GM12801 (cell line): ENCODE measurements around the gene SIX3.

Experiments used
- TF ChIP-seq, protein P1 (sequence below): IDR thresholded peaks from one replicate; pipeline ENCODE4 v1.5.1; 2011; ENCODE audit warnings: control low read depth; ENCODE audit not compliant: insufficient read length; ENCODE audit errors: extremely low read depth

Gene SIX3

DNA sequence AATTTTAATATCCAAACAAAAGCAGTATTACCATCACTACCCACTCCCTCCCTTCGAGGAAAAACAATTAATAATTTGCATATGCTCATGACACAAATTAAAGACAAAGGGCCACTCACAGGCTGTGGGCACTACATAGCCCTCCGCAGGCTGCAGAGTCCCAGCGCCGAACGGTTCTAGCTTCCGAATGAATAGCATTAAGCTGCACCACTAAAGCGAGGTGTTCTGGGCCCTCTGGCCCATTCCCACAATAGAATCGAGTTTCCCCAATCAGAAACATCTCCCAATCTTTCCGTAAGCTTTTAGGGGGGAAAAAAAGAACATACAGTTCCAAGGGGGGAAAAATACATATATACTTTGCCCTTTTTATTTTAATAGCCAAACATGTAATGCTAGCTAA lies 14.5 kb upstream of the SIX3 start:
- TF ChIP-seq, protein P1, sequence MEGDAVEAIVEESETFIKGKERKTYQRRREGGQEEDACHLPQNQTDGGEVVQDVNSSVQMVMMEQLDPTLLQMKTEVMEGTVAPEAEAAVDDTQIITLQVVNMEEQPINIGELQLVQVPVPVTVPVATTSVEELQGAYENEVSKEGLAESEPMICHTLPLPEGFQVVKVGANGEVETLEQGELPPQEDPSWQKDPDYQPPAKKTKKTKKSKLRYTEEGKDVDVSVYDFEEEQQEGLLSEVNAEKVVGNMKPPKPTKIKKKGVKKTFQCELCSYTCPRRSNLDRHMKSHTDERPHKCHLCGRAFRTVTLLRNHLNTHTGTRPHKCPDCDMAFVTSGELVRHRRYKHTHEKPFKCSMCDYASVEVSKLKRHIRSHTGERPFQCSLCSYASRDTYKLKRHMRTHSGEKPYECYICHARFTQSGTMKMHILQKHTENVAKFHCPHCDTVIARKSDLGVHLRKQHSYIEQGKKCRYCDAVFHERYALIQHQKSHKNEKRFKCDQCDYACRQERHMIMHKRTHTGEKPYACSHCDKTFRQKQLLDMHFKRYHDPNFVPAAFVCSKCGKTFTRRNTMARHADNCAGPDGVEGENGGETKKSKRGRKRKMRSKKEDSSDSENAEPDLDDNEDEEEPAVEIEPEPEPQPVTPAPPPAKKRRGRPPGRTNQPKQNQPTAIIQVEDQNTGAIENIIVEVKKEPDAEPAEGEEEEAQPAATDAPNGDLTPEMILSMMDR = no peak

DNA sequence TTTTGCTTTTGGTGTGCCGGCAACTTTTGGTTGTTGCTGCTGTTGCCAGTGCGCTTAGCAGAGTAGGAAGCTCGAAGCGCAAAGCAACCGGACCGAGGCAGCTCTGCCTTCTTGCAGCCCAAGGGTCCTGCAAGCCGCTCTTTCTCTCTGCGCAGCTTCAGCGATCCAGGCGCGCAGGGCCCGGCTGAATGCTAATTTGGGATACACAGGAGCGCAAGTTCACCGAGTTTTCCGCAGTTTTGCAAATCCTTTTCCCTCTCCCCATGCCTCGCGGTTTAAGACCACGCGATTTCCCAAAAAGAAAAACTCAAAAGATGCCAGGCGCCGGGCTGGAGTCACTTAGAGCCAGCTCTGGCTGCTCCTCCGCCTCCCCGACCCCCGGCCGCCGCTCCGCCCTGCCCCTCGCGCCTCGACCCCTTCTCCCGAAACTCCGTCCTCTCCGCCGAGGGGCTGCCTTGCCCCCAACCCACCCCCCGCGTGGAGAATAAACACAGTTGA lies 13.5 kb upstream of the SIX3 start:
- TF ChIP-seq, protein P1 = no peak

DNA sequence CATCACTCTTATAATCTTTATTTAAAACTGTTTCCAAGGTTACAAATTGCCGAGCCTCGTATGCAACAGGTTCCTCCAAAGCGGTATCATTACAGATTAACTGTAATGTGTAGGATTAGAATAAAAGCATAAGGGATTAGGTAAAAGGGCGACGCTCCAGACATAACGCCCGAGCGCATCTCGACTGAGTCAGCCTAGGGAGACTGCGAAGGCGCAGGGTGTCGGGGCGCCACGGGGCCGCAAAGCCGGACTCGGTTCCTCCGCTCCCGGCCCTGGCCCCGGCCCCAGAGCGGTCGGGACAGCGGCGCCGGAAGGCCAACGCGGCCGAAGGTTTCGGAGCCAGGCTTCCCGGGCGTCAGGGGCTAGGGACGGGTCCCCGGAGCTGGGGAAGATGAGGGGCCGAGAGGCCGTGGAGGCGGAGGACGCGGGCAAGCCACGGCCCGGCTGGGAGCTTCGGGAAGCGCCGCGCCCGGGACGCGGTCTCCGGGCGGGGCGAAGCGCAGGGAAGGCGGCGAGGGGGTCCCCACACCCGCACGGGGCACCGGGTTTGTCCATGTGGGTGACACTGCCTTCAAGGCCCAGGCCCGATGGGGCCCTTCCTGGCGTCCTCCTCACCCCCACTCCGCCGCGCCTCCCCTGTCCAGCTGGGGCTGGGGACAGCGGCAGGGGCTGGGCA lies 12.9 kb upstream of the SIX3 start:
- TF ChIP-seq, protein P1 = no peak

DNA sequence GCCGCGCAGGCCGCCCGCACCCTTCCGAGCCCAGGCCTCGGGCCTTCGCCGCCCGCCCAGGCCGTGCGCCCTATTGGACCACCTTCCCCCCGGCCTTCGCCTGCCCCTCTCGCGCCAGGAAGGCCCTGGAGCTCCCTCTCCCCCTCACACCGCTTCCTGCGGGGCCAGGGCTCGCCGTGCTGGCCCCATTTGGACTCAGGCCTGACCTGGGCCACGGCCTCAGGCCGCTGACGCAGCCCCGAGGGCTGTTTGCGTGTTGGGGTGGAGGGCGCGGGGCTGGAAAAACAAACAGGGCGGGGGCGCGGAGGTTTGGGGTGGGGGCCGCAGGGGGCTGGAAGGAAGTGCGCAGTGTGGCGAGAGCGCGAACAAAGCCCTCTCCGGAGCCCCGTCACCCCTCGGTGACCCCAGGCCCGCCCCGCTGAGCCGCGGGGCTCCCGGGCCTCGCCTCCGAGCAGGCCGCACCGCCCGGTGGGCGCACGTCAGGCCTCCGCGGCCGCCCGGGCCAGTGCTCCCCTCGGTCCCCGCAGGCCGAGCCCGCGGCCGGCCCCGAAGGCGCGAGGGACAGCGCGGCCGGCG lies 12.3 kb upstream of the SIX3 start:
- TF ChIP-seq, protein P1 = no peak

DNA sequence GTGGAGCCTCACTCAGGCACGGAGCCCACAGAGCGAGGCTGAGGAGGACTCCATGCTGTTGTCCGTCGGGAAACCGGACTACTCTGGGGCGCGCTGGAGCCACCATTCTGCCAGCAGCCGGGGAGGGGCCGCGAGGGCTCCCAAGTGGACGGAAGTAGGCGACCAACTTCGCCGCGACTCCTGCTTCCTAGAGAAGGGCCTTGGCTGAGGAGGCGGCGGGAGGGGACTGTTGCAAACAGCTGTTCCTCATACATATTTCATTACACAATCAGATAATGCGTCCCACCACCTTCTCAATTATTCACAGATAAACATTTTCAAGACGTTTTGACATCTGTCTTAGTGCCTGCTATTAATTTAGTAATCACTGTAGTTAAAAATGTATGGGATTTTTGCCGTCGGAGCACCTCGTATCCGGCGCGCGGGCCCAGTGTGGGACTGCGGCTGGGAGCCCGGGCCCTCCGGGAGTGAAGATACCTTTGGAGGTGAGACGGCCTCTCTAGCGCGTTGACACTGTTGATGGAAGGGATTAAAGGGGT lies 11.7 kb upstream of the SIX3 start:
- TF ChIP-seq, protein P1 = no peak

DNA sequence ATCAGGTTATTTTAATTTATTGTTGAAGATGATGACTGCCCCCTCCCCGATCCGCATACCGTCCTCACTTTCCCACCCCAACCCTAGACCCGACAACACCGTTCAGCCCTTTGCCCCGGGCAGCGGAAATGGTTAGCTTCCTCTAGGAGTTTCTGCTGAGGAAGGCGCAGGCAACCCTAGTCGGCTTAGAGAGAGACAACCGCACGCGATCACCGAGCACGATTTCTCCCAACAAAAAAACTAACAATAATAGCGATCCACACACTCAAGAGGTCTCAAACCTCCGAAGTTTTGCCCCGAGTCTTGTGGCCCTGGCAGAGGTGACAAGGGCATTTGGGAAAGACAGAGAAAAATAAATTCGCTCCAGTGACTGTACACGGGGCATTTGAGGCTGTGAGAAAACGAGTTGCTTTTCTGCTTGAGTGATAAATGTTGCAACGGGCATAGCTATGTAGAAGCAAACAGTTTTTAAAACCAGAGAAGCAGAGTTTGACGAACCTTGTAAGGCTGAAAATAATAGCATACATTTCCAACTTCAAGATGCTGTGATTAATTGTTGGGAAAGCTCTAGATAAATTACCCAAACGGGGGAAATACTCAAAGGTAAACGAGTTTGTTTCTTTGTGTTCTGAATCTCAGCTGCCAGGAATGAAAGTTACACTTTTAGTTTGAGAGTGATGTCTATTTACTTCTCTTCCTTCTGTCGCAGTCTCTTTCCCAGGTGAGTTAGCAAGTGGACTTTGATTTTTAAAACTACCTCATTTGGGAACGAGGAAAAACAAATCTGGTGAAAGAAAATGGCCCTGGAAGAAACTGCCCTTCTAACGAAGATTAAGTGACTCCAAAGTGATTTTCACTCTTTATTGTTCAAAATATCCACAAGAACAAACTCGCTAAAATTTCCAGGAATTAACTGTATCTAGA lies 11.0 kb upstream of the SIX3 start:
- TF ChIP-seq, protein P1 = no peak

DNA sequence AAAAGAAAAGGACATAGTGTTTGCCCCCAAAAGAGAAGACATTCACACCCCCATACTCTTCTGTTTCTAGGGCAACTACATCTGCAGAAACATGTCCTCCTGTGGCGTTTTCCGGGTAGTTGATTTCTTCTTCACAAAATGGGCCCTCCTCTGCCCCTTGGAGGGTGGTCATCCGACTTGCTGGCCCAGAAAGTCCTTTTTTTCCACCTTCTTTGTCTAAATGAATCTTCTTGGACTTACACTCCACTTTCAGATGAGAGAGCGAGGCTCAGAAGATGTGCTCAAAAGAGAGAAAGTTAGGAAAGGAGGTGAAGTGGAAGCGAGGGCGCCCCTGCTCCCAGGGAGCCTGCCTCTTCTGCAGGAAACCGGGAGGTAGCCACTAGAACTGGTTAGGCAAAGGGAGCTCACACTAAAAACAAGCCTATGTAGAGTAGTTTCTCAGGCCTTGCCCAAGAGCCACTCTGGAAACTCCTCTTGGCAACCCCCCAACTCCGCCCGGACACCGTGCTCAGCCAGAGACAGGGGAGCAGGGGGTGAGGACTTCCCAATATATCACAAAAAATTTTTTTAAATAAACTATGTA lies 10.2 kb upstream of the SIX3 start:
- TF ChIP-seq, protein P1 = no peak
